ENCODE results near the gene RNF175.

Gene RNF175

GRCh38 chr4:153745651-153746050 lies 14.2 kb downstream of the RNF175 start:
- no peak for DNase-seq (ENCODE audit: low spot score)

- DNase-seq (ENCODE audit: low spot score): no peak
These were observed 18.3 kb downstream of the RNF175 start for GRCh38 chr4:153741541-153741940.

- no peak for DNase-seq (ENCODE audit: low spot score)
These were observed 23.8 kb downstream of the RNF175 start for GRCh38 chr4:153735906-153736461.

- DNase-seq (ENCODE audit: low spot score): no peak
These were observed 25.9 kb downstream of the RNF175 start for GRCh38 chr4:153733751-153734448.

GRCh38 chr4:153731239-153731638 lies 28.6 kb downstream of the RNF175 start:
- no peak for DNase-seq (ENCODE audit: low spot score)

GRCh38 chr4:153729895-153730294 lies 29.9 kb downstream of the RNF175 start:
- DNase-seq (ENCODE audit: low spot score): peak; percentile 44

- DNase-seq (ENCODE audit: low spot score): no peak
These were observed 31.2 kb downstream of the RNF175 start for GRCh38 chr4:153728660-153729059.

GRCh38 chr4:153728151-153728550 lies 31.7 kb downstream of the RNF175 start:
- no peak for DNase-seq (ENCODE audit: low spot score)

- no peak for DNase-seq (ENCODE audit: low spot score)
These were observed 34.0 kb downstream of the RNF175 start for GRCh38 chr4:153725831-153726154.

GRCh38 chr4:153725136-153725830 lies 34.5 kb downstream of the RNF175 start:
- no peak for DNase-seq (ENCODE audit: low spot score)

- DNase-seq (ENCODE audit: low spot score): no peak
These were observed 35.2 kb downstream of the RNF175 start for GRCh38 chr4:153724606-153725005.

- DNase-seq (ENCODE audit: low spot score): no peak
These were observed 37.8 kb downstream of the RNF175 start for GRCh38 chr4:153722036-153722435.

- DNase-seq (ENCODE audit: low spot score): no peak
These were observed 45.8 kb downstream of the RNF175 start for GRCh38 chr4:153713866-153714646.

- DNase-seq (ENCODE audit: low spot score): no peak
These were observed 49.1 kb downstream of the RNF175 start for GRCh38 chr4:153710681-153711080.

- DNase-seq (ENCODE audit: low spot score): no peak
These were observed 53.3 kb downstream of the RNF175 start for GRCh38 chr4:153706519-153706918.

- DNase-seq (ENCODE audit: low spot score): peak; percentile 30
These were observed 53.9 kb downstream of the RNF175 start for GRCh38 chr4:153705743-153706468.

- DNase-seq (ENCODE audit: low spot score): no peak
These were observed 55.3 kb downstream of the RNF175 start for GRCh38 chr4:153704522-153704921.

- no peak for DNase-seq (ENCODE audit: low spot score)
These were observed 74.9 kb downstream of the RNF175 start for GRCh38 chr4:153684971-153685371.

- DNase-seq (ENCODE audit: low spot score): peak; percentile 17
These were observed 75.4 kb downstream of the RNF175 start, which contains the start of gene TLR2 for GRCh38 chr4:153684182-153684970. Gene TLR2 (plus strand): TSS chr4:153684280. CDS start chr4:153702908, 18,628 bp downstream.

GRCh38 chr4:153683763-153684181 lies 76.1 kb downstream of the RNF175 start:
- no peak for DNase-seq (ENCODE audit: low spot score)

- DNase-seq (ENCODE audit: low spot score): no peak
These were observed 80.3 kb downstream of the RNF175 start for GRCh38 chr4:153679486-153679885.
